Measurements from ENCODE around the gene RAP2A.

The RAP2A gene

GRCh38 chr13:97495678-97496077 is 61.7 kb downstream of the RAP2A start:
- no peak for DNase-seq (ENCODE audit: low read depth)

- DNase-seq (ENCODE audit: low read depth): no peak
Observed at GRCh38 chr13:97496511-97496910, 62.5 kb downstream of the RAP2A start.

- no peak for DNase-seq (ENCODE audit: low read depth)
Observed at GRCh38 chr13:97497400-97497799, 63.4 kb downstream of the RAP2A start.

GRCh38 chr13:97498419-97498818 is 64.5 kb downstream of the RAP2A start:
- DNase-seq (ENCODE audit: low read depth): no peak

GRCh38 chr13:97499181-97499580 is 65.2 kb downstream of the RAP2A start:
- no peak for DNase-seq (ENCODE audit: low read depth)

GRCh38 chr13:97502181-97502580 is 68.2 kb downstream of the RAP2A start:
- no peak for DNase-seq (ENCODE audit: low read depth)

GRCh38 chr13:97502706-97503105 is 68.7 kb downstream of the RAP2A start:
- no peak for DNase-seq (ENCODE audit: low read depth)

- DNase-seq (ENCODE audit: low read depth): no peak
Observed at GRCh38 chr13:97505017-97505416, 71.0 kb downstream of the RAP2A start.

GRCh38 chr13:97506511-97506910 is 72.5 kb downstream of the RAP2A start:
- DNase-seq (ENCODE audit: low read depth): peak; percentile 30

GRCh38 chr13:97512732-97513131 is 78.8 kb downstream of the RAP2A start:
- DNase-seq (ENCODE audit: low read depth): no peak

- DNase-seq (ENCODE audit: low read depth): no peak
Observed at GRCh38 chr13:97515643-97516042, 81.7 kb downstream of the RAP2A start.

GRCh38 chr13:97517967-97518366 is 84.0 kb downstream of the RAP2A start:
- DNase-seq (ENCODE audit: low read depth): no peak

All from fibroblast of the conjunctiva (primary cell).